ENCODE measurements around the gene ANAPC4. TPM values are rescaled to one million over a fixed set of nuclear protein-coding genes. Genes with fewer than 3 reads are reported as not detected.

ANAPC4 gene
- total and polyA plus RNA-seq, 2 of the 8 experiments (the other 6 are each of a cell fraction or from before 2014, with no cell fraction given), result 8.7 to 31.6 TPM

- TF ChIP-seq CHD7 (IDR thresholded peaks at IDR 0.05; ENCODE audit: insufficient replicate concordance, low read length), result no peak
- no peak for TF ChIP-seq ASH2L (IDR thresholded peaks at IDR 0.05; ENCODE audit: low read length)
- no peak for TF ChIP-seq E2F6 (IDR thresholded peaks at IDR 0.05)
- TF ChIP-seq ATF3 (IDR thresholded peaks at IDR 0.05; ENCODE audit: insufficient read depth, low read depth, low read length), result no peak
- TF ChIP-seq CTBP2 (IDR thresholded peaks at IDR 0.05; ENCODE audit: borderline replicate concordance, insufficient read depth, insufficient read length, low read length), result no peak
- TF ChIP-seq SP2 (IDR thresholded peaks at IDR 0.05; ENCODE audit: low read length), result no peak
- no peak for TF ChIP-seq RXRA (IDR thresholded peaks at IDR 0.05; ENCODE audit: insufficient read depth, low read depth, low read length)
- no peak for TF ChIP-seq NRF1 (IDR thresholded peaks at IDR 0.05; ENCODE audit: low read depth, low read length)
- no peak for TF ChIP-seq RFX5 (IDR thresholded peaks at IDR 0.05; ENCODE audit: borderline replicate concordance, low read depth, low read length)
- no peak for TF ChIP-seq CEBPB (IDR thresholded peaks at IDR 0.05; ENCODE audit: low read depth, low read length)
- no peak for TF ChIP-seq EZH2 (IDR thresholded peaks at IDR 0.05; ENCODE audit: low read depth, low read length, severe bottlenecking)
Observed at GRCh38 chr4:25446611-25447010, 69.5 kb downstream of the ANAPC4 start (continued).

Measured in H1 (cell line).